MCF 10A (cell line): ENCODE data around the gene TNFSF10. TPM values are rescaled to one million over a fixed set of nuclear protein-coding genes. Genes with fewer than 3 reads are reported as not detected.

Experiments used
- BruUV-seq: library from RNA; stranded (reverse); fragments of 400-500 nt; replicated peaks from 2 replicates; lab custom pipeline; 2021; lab: Mats Ljungman, UMichigan
- CTCF ChIA-PET: fragments of 300-600 bp; sonication (Branson Sonifier 250); formaldehyde crosslinking; extraction: SDS; loops from one replicate; lab custom pipeline; 2021; ENCODE audit warnings: antibody characterized with exemption, inconsistent platforms; lab: Yijun Ruan, JAX
- POLR2A ChIA-PET: fragments of 300-600, 350-650 bp; sonication (Branson Sonifier 250); formaldehyde crosslinking; extraction: SDS; loops from one replicate; lab custom pipeline; 2020; ENCODE audit warnings: antibody characterized with exemption, inconsistent platforms; lab: Yijun Ruan, JAX
- DNase-seq: peaks from one replicate; pipeline ENCODE4 v3.0.0-alpha.2; 2018; ENCODE audit not compliant: unreplicated experiment
- H3K27ac Mint-ChIP-seq: one replicate; pipeline ENCODE4 v1.8.0; 2022; ENCODE audit warnings: mild to moderate bottlenecking, low read depth, mixed read lengths; ENCODE audit not compliant: unreplicated experiment
- H3K27me3 Mint-ChIP-seq: one replicate; pipeline ENCODE4 v1.8.0; 2022; ENCODE audit warnings: mixed read lengths; ENCODE audit not compliant: insufficient read depth, unreplicated experiment
- H3K36me3 Mint-ChIP-seq: one replicate; pipeline ENCODE4 v1.8.0; 2022; ENCODE audit warnings: mild to moderate bottlenecking, moderate library complexity, mixed read lengths; ENCODE audit not compliant: insufficient read depth, unreplicated experiment
- H3K4me1 Mint-ChIP-seq: one replicate; pipeline ENCODE4 v1.8.0; 2022; ENCODE audit warnings: mixed read lengths; ENCODE audit not compliant: insufficient read depth, unreplicated experiment
- H3K4me3 Mint-ChIP-seq: one replicate; pipeline ENCODE4 v1.8.0; 2022; ENCODE audit warnings: mild to moderate bottlenecking, moderate library complexity, mixed read lengths; ENCODE audit not compliant: unreplicated experiment
- H3K9me3 Mint-ChIP-seq: one replicate; pipeline ENCODE4 v1.8.0; 2022; ENCODE audit warnings: mixed read lengths; ENCODE audit not compliant: unreplicated experiment
- intact Hi-C: fragments of 100-400 bp; cut with micrococcal nuclease; formaldehyde crosslinking; loops from 2 replicates; pipeline ENCODE4 v1.14.1; 2022
- total RNA-seq: library from RNA; stranded (reverse); gene quantifications from 2 replicates; pipeline ENCODE4 v1.2.3, GENCODE V29; 2022
- TF ChIP-seq, protein P1 (sequence below): fragments of 200-600 bp; IDR thresholded peaks from one replicate; pipeline ENCODE4 v1.8.0; 2022; ENCODE audit warnings: antibody characterized with exemption, mild to moderate bottlenecking; ENCODE audit not compliant: unreplicated experiment

Gene TNFSF10
- total RNA-seq, 1 experiment from 2014 or later, result 0.54 TPM

- Mint-ChIP-seq H3K4me1 (no peaks in the 10 kb centered on the region), H3K9me3 (no peaks in the 10 kb centered on the region), H3K27ac (no peak overlapping the region), H3K36me3 (no peaks in the 10 kb centered on the region), H3K27me3 (no peaks in the 10 kb centered on the region), H3K4me3 (no peak overlapping the region)
- TF ChIP-seq, protein P1, sequence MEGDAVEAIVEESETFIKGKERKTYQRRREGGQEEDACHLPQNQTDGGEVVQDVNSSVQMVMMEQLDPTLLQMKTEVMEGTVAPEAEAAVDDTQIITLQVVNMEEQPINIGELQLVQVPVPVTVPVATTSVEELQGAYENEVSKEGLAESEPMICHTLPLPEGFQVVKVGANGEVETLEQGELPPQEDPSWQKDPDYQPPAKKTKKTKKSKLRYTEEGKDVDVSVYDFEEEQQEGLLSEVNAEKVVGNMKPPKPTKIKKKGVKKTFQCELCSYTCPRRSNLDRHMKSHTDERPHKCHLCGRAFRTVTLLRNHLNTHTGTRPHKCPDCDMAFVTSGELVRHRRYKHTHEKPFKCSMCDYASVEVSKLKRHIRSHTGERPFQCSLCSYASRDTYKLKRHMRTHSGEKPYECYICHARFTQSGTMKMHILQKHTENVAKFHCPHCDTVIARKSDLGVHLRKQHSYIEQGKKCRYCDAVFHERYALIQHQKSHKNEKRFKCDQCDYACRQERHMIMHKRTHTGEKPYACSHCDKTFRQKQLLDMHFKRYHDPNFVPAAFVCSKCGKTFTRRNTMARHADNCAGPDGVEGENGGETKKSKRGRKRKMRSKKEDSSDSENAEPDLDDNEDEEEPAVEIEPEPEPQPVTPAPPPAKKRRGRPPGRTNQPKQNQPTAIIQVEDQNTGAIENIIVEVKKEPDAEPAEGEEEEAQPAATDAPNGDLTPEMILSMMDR, result no peak
- intact Hi-C loops, result loop anchor here (5.0 kb wide), 2 partner anchors 81 to 121 kb away; no protein-coding TSS in a partner anchor
- ChIA-PET POLR2A (interaction anchor here (1.3 kb wide), 1 partner anchor 11 kb away, joined by 4 read pairs; no protein-coding TSS in a partner anchor), CTCF (interaction anchor here (0.6 to 4.3 kb wide), 22 partner anchors 11 to 195 kb away, joined by 3 to 31 read pairs (median 4); no protein-coding TSS in a partner anchor)
- BruUV-seq, result no TSS peak
- DNase-seq, result no peak
These were observed 45.1 kb downstream of the TNFSF10 start for GRCh38 chr3:172478116-172478515.

DNA sequence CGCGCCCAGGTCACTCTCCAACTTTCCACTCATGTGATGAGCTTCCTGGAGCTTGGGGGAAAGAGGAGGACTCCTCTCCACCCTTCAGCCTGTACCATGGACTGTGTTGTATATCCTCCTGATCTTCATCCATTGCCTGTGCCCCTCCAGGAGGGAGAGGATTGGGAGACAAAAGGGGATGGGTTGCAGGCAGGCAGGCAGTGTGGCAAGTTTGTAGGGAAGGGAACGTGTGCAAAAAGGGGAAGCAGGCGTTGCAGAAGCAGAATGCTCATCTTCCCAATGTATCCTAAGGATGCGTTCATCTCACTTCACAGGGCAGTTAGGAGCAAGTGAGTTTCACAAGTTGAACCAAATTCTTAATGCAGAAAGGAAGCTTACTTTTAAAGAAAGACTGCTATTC lies 46.9 kb downstream of the TNFSF10 start:
- POLR2A ChIA-PET, result interaction anchor here (0.6 to 1.4 kb wide), 3 partner anchors 50 to 110 kb away, joined by 3 to 5 read pairs (median 3); no protein-coding TSS in a partner anchor
- no peaks in the 10 kb centered on the region for H3K36me3 Mint-ChIP-seq
- DNase-seq, result no peak
- no peak overlapping the region for H3K27ac Mint-ChIP-seq
- CTCF ChIA-PET, result interaction anchor here (0.6 to 4.3 kb wide), 28 partner anchors 11 to 1739 kb away, joined by 3 to 31 read pairs (median 4); no protein-coding TSS in a partner anchor
- TF ChIP-seq, protein P1, result no peak
- H3K4me1 Mint-ChIP-seq, result no peaks in the 10 kb centered on the region
- H3K4me3 Mint-ChIP-seq, result peak overlapping the region; percentile 90
- intact Hi-C loops, result loop anchor here (2.0 to 5.0 kb wide), 4 partner anchors 79 to 830 kb away; no protein-coding TSS in a partner anchor
- no peaks in the 10 kb centered on the region for H3K27me3 Mint-ChIP-seq
- BruUV-seq, result no TSS peak
- H3K9me3 Mint-ChIP-seq, result no peaks in the 10 kb centered on the region

DNA sequence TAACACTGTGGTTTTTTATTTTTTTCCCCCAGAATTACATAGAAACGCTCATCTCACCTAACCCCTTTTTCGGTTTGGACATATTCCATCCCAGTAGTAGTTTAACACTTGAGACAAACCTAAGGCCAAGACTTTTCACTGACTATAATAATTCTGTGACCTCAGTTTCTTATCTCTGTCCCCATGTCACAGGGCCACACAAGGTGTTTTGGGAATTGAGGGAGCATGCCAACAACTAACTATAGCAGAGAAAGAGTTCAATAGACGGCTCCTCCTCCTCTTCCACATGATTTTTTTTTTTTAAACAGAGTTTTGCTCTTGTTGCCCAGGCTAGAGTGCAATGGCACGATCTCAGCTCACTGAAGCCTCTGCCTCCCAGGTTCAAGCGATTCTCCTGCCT lies 47.5 kb downstream of the TNFSF10 start:
- ChIA-PET POLR2A (no interaction called here), CTCF (interaction anchor here (0.6 to 4.3 kb wide), 7 partner anchors 14 to 236 kb away, joined by 3 to 31 read pairs (median 6); no protein-coding TSS in a partner anchor)
- Mint-ChIP-seq H3K9me3 (no peaks in the 10 kb centered on the region), H3K4me1 (no peaks in the 10 kb centered on the region), H3K27ac (no peak overlapping the region), H3K27me3 (no peaks in the 10 kb centered on the region), H3K4me3 (no peak overlapping the region), H3K36me3 (no peaks in the 10 kb centered on the region)
- intact Hi-C loops, result loop anchor here (2.0 to 5.0 kb wide), 4 partner anchors 78 to 829 kb away; no protein-coding TSS in a partner anchor
- DNase-seq, result no peak
- TF ChIP-seq, protein P1, result no peak
- no TSS peak for BruUV-seq

DNA sequence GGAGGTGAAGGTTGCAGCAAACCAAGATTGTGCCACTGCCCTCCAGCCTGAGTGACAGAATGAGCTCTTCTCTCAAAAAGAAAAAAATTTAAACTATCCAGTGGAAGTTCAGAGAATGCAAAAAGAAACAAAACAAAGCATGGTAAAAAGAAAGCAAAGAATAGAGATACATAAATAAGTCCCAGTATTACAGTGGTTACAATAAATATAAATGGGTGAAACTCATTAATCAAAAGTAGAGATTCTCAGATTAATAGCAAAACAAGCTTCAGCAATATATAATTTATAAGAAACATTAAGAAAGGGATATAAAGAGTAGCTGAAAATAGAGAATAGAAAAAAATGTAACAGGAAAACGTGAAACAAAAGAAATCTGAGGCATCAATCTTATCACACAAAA lies 51.3 kb downstream of the TNFSF10 start:
- TF ChIP-seq, protein P1, result no peak
- peaks cover 7% of the 10 kb centered on the region for H3K4me1 Mint-ChIP-seq
- intact Hi-C loops, result no loop called here
- ChIA-PET POLR2A (interaction anchor here (0.6 to 0.7 kb wide), 3 partner anchors 40 to 235 kb away, joined by 3 read pairs; no protein-coding TSS in a partner anchor), CTCF (interaction anchor here (0.6 to 1.5 kb wide), 3 partner anchors 11 to 139 kb away, joined by 3 read pairs; no protein-coding TSS in a partner anchor)
- H3K27me3 Mint-ChIP-seq, result no peaks in the 10 kb centered on the region
- no peak overlapping the region for H3K27ac Mint-ChIP-seq
- no peak overlapping the region for H3K4me3 Mint-ChIP-seq
- no peak for DNase-seq
- no TSS peak for BruUV-seq
- H3K9me3 Mint-ChIP-seq, result no peaks in the 10 kb centered on the region
- no peaks in the 10 kb centered on the region for H3K36me3 Mint-ChIP-seq
